Lung (tissue), 12 donors: ENCODE data around the gene APH1B. TPM values are rescaled to one million over a fixed set of nuclear protein-coding genes. Genes with fewer than 3 reads are reported as not detected.
A peak's percentile ranks its signal among the peaks of the same experiment; 100 is the strongest.

Experiments used
- ATAC-seq: fragments of 200-7000 bp; cut with Tn5 transposase; one replicate; pipeline ENCODE4 v1.9.1; 2020; ENCODE audit warnings: moderate number of reproducible peaks; ENCODE audit not compliant: insufficient read depth, low FRiP score
- DNase-seq, 3 donors: peaks; one replicate each; pipeline ENCODE4 v3.0.0-alpha.2; 2013 to 2017
- H3K27ac ChIP-seq, 2 donors: one replicate each; pipeline ENCODE4 v1.5.1; 2013; ENCODE audit warnings: mild to moderate bottlenecking in 2 of 2, moderate library complexity in 2 of 2, control low read depth in 1 of 2, inconsistent platforms in 1 of 2, low read depth in 1 of 2, low read length in 1 of 2
- H3K27me3 ChIP-seq, 3 donors: one replicate each; pipeline ENCODE4 v1.5.1; 2013; ENCODE audit warnings: low read length in 2 of 3; ENCODE audit not compliant: control insufficient read depth in 3 of 3, insufficient read depth in 3 of 3
- H3K36me3 ChIP-seq, 4 donors: one replicate each; pipeline ENCODE4 v1.5.1; 2013; ENCODE audit warnings: low read length in 4 of 4, mild to moderate bottlenecking in 1 of 4, moderate library complexity in 1 of 4; ENCODE audit not compliant: control insufficient read depth in 4 of 4, insufficient read depth in 4 of 4
- H3K4me1 ChIP-seq, 5 donors: one replicate each; pipeline ENCODE4 v1.5.1; 2013; ENCODE audit warnings: low read length in 5 of 5, mild to moderate bottlenecking in 2 of 5, moderate library complexity in 1 of 5; ENCODE audit not compliant: control insufficient read depth in 5 of 5, insufficient read depth in 5 of 5
- H3K4me3 ChIP-seq: one replicate; pipeline ENCODE4 v1.5.1; 2013; ENCODE audit warnings: mild to moderate bottlenecking, control low read depth, moderate library complexity
- H3K9ac ChIP-seq, 2 donors: one replicate each; pipeline ENCODE4 v1.5.1; 2013; ENCODE audit warnings: low read length in 2 of 2, control low read depth in 1 of 2; ENCODE audit not compliant: insufficient read depth in 1 of 2
- H3K9me3 ChIP-seq, 4 donors: one replicate each; pipeline ENCODE4 v1.5.1; 2013; ENCODE audit warnings: low read length in 3 of 4, mild to moderate bottlenecking in 1 of 4, moderate library complexity in 1 of 4; ENCODE audit not compliant: control insufficient read depth in 4 of 4, insufficient read depth in 3 of 4
- CTCF ChIP-seq: IDR thresholded peaks from 2 replicates; pipeline ENCODE4 v1.5.1; 2012; ENCODE audit warnings: mild to moderate bottlenecking; ENCODE audit errors: control extremely low read depth, extremely low read depth
- WGBS, 2 donors: extraction: QIAGEN DNeasy Blood & Tissue Kit; methylation state at CpG; one replicate each; pipeline ENCODE4 v1.1.7; 2013; 5-methylcytosine and 5-hydroxymethylcytosine counted together
- polyA plus RNA-seq, 2 donors: library from polyadenylated mRNA; stranded (reverse); fragments of 200-250 nt; gene quantifications; one replicate each; pipeline ENCODE4 v1.2.1, GENCODE V29; 2013
- total RNA-seq, 2 donors: library from RNA; depleted of rRNA in 1 of 2; stranded (reverse); fragments of >200 nt in 1 of 2; gene quantifications; one replicate each; pipeline ENCODE4 v1.2.1, GENCODE V29; 2014 to 2021
- donor health status: control.
- donor health status: control.
- donor health status: Bipolar disorder and iron deficiency.
- donor health status: healthy.
- donor health status: DM: yes; HTN: yes; CAD: no.

The APH1B gene
- total and polyA plus RNA-seq, 4 donors = 17.5 to 29.9 (median 21.9) TPM

DNA sequence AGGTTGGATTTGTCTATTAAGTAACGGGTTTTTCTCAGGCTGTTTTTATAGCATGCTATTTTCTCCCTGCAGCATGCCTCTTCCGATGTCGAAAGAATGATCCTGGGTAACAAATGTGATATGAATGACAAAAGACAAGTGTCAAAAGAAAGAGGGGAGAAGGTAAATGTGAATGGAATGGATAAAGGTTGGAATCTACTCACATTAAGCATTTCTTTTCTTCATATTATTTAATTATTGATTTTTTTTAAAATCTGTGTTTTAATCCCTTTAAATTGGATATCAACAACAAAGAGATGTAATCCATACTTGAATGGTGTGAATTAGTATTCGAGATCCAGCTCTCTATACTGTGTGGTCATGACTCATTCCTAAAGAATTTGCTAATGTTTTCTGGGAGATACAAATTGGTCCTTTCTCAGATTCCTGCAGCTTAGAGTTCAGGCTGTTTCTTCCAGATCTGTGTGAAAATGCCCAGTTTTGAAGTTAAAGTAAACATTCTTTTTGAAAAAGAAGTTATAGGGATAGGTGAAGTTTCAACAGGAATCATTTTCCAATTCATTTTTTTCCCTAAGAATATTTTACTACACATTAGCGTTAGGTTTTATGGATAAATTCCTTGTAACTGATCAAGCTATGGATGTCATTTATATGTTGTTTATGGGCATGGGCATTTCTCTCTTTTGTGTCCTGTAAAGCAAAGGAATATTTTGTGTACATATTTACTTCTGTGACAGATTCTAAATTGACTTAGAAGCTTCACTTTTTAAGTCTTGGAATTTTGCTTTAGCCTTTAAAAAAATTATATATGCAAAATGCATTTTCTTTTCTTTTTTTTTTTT, 20.8 kb upstream of the APH1B start:
- Histone ChIP-seq H3K9me3 (no peaks in the 10 kb centered on the region), H3K9ac (no peak overlapping the region), H3K36me3 (peaks cover 0 to 13% (median 10%) of the 10 kb centered on the region in 4 donors), H3K27me3 (no peaks in the 10 kb centered on the region), H3K27ac (no peak overlapping the region), H3K4me3 (no peak overlapping the region), H3K4me1 (peaks cover 0 to 11% (median 6%) of the 10 kb centered on the region in 5 donors)
- no peak for TF ChIP-seq CTCF
- WGBS, 2 donors = 67 to 82% methylated on average over 5 of the region's 5 CpGs
- no peak for ATAC-seq
- DNase-seq = peak in 2 of 3 donors; percentile 62 to 65

DNA sequence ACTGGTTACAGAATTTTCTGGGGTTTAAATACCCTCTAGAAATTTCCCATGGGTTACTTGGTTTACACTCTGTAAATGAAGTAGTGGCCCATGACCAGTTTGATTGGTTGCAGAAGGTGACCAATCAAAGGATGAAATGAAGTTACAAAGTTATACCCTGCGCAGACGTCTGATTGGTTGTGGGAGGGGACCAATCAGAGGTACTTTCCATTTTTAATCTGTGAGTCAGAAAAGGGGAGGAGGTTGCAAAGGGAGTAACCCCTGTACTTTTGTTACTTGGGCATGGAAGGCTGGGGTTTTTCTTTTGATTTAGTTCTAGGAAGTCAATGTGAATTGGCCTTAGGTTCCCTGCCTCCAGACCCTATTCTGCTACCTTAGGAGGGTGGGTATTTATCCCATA, 18.7 kb upstream of the APH1B start:
- peaks cover 0 to 2% (median 0%) of the 10 kb centered on the region in 4 donors for H3K9me3 ChIP-seq
- WGBS, 2 donors = 96% methylated on average over 2 of the region's 2 CpGs
- no peak overlapping the region for H3K27ac ChIP-seq
- H3K27me3 ChIP-seq = no peaks in the 10 kb centered on the region
- no peak overlapping the region for H3K9ac ChIP-seq
- DNase-seq (no peak), ATAC-seq (no peak)
- H3K4me3 ChIP-seq = no peak overlapping the region
- H3K4me1 ChIP-seq = peaks cover 0 to 11% (median 6%) of the 10 kb centered on the region in 5 donors
- peaks cover 4 to 20% (median 11%) of the 10 kb centered on the region in 4 donors for H3K36me3 ChIP-seq
- no peak for TF ChIP-seq CTCF

DNA sequence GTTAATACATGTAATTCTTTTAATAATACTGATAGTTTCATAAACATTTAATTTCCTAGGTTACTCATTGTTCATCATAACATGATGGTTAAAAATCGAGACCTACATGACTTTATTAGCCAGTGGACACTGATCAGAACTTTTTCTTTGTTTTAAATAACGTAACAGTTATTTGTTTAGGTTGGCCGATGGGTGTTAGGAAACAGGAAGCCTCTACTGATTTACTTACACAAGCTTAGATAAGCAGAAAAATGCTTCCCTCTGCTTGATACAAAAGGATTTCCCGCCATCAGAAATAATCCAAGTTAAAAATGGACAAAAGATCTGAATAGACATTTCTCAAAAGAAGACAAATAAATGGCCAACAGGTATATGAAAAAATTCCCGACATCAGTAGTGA, 16.6 kb upstream of the APH1B start:
- DNase-seq (peak in 1 of 3 donors; percentile 41), ATAC-seq (no peak)
- no peaks in the 10 kb centered on the region for H3K27me3 ChIP-seq
- peaks cover 0 to 2% (median 0%) of the 10 kb centered on the region in 4 donors for H3K9me3 ChIP-seq
- peaks cover 9 to 23% (median 11%) of the 10 kb centered on the region in 4 donors for H3K36me3 ChIP-seq
- TF ChIP-seq CTCF = no peak
- H3K4me1 ChIP-seq = peaks cover 0 to 11% (median 6%) of the 10 kb centered on the region in 5 donors
- H3K9ac ChIP-seq = no peak overlapping the region
- H3K4me3 ChIP-seq = no peak overlapping the region
- no peak overlapping the region for H3K27ac ChIP-seq
- WGBS, 2 donors = 55 to 64% methylated on average over 5 of the region's 5 CpGs
